Sigmoid colon (tissue), 7 donors: ENCODE results near the gene LMNTD1. TPM values are rescaled to one million over a fixed set of nuclear protein-coding genes. Genes with fewer than 3 reads are reported as not detected.

Source experiments
- DNase-seq: peaks from one replicate; pipeline ENCODE4 v3.0.0-alpha.2; 2019
- H3K27ac ChIP-seq, 4 donors: fragments of 200-600 bp; sonication (generic); one replicate each; pipeline ENCODE4 v1.5.1; 2016 to 2019; ENCODE audit warnings: mild to moderate bottlenecking in 1 of 4
- H3K27me3 ChIP-seq, 3 donors: fragments of 200-600 bp; sonication (generic); one replicate each; pipeline ENCODE4 v1.5.1; 2019; ENCODE audit warnings: mild to moderate bottlenecking in 1 of 3
- H3K36me3 ChIP-seq, 4 donors: fragments of 200-600 bp; sonication (generic); one replicate each; pipeline ENCODE4 v1.5.1; 2016 to 2019
- H3K4me1 ChIP-seq, 4 donors: fragments of 200-600 bp; sonication (generic); one replicate each; pipeline ENCODE4 v1.5.1; 2017 to 2019
- H3K4me3 ChIP-seq, 4 donors: fragments of 200-600 bp; sonication (generic); one replicate each; pipeline ENCODE4 v1.5.1; 2017 to 2019; ENCODE audit warnings: mild to moderate bottlenecking in 2 of 4, moderate library complexity in 1 of 4
- H3K9me3 ChIP-seq, 4 donors: fragments of 200-600 bp in 3 of 4; sonication (generic) in 3 of 4; one replicate each; pipeline versions ENCODE4 v1.5.1 to v1.6.1; 2013 to 2019
- CTCF ChIP-seq, 4 experiments: fragments of 450-650 bp in 3 of 4; fragments of 200-600 bp in 1 of 4; IDR thresholded peaks; one replicate each; pipeline ENCODE4 v1.5.1; 2016 to 2019; ENCODE audit warnings: antibody characterized with exemption in 4 of 4, mild to moderate bottlenecking in 3 of 4, moderate library complexity in 2 of 4
- EP300 ChIP-seq, 4 donors: sonication (generic); formaldehyde crosslinking; IDR thresholded peaks; one replicate each; pipeline ENCODE4 v1.6.1; 2017; ENCODE audit warnings: antibody characterized with exemption in 4 of 4
- POLR2A ChIP-seq, 2 donors: fragments of 450-650 bp; IDR thresholded peaks; one replicate each; pipeline ENCODE4 v1.6.1; 2016; ENCODE audit warnings: antibody characterized with exemption in 2 of 2, mild to moderate bottlenecking in 2 of 2, moderate library complexity in 2 of 2
- POLR2AphosphoS5 ChIP-seq, 4 donors: sonication (generic); formaldehyde crosslinking; IDR thresholded peaks; one replicate each; pipeline ENCODE4 v1.6.1; 2017; ENCODE audit warnings: antibody characterized with exemption in 4 of 4
- whole genome bisulfite sequencing, 2 donors: extraction: QIAGEN DNeasy Blood & Tissue Kit; methylation state at CpG; one replicate each; pipeline ENCODE4 v1.1.7; 2013; 5-methylcytosine and 5-hydroxymethylcytosine counted together
- intact Hi-C: fragments of 100-400 bp; cut with DNase I; formaldehyde crosslinking; loops from one replicate; pipeline ENCODE4 v1.15.1; 2023
- polyA plus RNA-seq, 3 donors: library from polyadenylated mRNA; stranded (reverse); fragments of 200-250 nt; gene quantifications; one replicate each; pipeline ENCODE4 v1.2.3, GENCODE V29; 2013
- total RNA-seq, 4 donors: library from RNA; depleted of rRNA; stranded (reverse); fragments of >200 nt; gene quantifications; one replicate each; pipeline ENCODE4 v1.1.0, GENCODE V29; 2016
- donor health status: healthy with polysubstance abuse.
- donor health status: Bipolar disorder and iron deficiency.
- donor health status: healthy.

LMNTD1 gene
- total and polyA plus RNA-seq, 7 donors, result 1.5 to 1.9 TPM; not detected in 5

- Histone ChIP-seq H3K27ac (no peak overlapping the region), H3K9me3 (no peaks in the 10 kb centered on the region), H3K4me3 (no peak overlapping the region), H3K36me3 (no peaks in the 10 kb centered on the region), H3K4me1 (no peaks in the 10 kb centered on the region), H3K27me3 (no peaks in the 10 kb centered on the region)
- intact Hi-C loops, result no loop called here
- DNase-seq, result no peak
- WGBS, 2 donors, result 38 to 52% methylated on average over 5 of the region's 5 CpGs
- TF ChIP-seq CTCF (IDR thresholded peaks at IDR 0.05) (no peak), POLR2A (IDR thresholded peaks at IDR 0.05) (no peak), POLR2AphosphoS5 (IDR thresholded peaks at IDR 0.05) (no peak), EP300 (IDR thresholded peaks at IDR 0.05) (no peak)
Measured at GRCh38 chr12:25482625-25483024, 70.5 kb downstream of the LMNTD1 start.

- Histone ChIP-seq H3K27me3 (no peaks in the 10 kb centered on the region), H3K27ac (no peak overlapping the region), H3K4me3 (no peak overlapping the region), H3K36me3 (no peaks in the 10 kb centered on the region), H3K9me3 (no peaks in the 10 kb centered on the region), H3K4me1 (no peaks in the 10 kb centered on the region)
- intact Hi-C loops, result no loop called here
- TF ChIP-seq POLR2A (IDR thresholded peaks at IDR 0.05) (no peak), POLR2AphosphoS5 (IDR thresholded peaks at IDR 0.05) (no peak), EP300 (IDR thresholded peaks at IDR 0.05) (no peak), CTCF (IDR thresholded peaks at IDR 0.05) (no peak)
- 96 to 98% methylated on average over 1 of the region's 1 CpG for WGBS, 2 donors
- no peak for DNase-seq
Measured at GRCh38 chr12:25480145-25480544, 72.9 kb downstream of the LMNTD1 start.

GRCh38 chr12:25477217-25477616 lies 75.9 kb downstream of the LMNTD1 start:
- H3K9me3 ChIP-seq, result no peaks in the 10 kb centered on the region
- intact Hi-C loops, result no loop called here
- 94% methylated on average over 5 of the region's 5 CpGs for WGBS, 2 donors
- no peaks in the 10 kb centered on the region for H3K27me3 ChIP-seq
- H3K27ac ChIP-seq, result no peak overlapping the region
- H3K4me1 ChIP-seq, result no peaks in the 10 kb centered on the region
- DNase-seq, result no peak
- TF ChIP-seq CTCF (IDR thresholded peaks at IDR 0.05) (no peak), EP300 (IDR thresholded peaks at IDR 0.05) (no peak)
- H3K4me3 ChIP-seq, result no peak overlapping the region
- H3K36me3 ChIP-seq, result no peaks in the 10 kb centered on the region

- H3K27me3 ChIP-seq, result no peaks in the 10 kb centered on the region
- no peak overlapping the region for H3K27ac ChIP-seq
- no peak overlapping the region for H3K4me3 ChIP-seq
- intact Hi-C loops, result no loop called here
- no peak for DNase-seq
- no peak for TF ChIP-seq EP300 (IDR thresholded peaks at IDR 0.05)
- no peak for TF ChIP-seq CTCF (IDR thresholded peaks at IDR 0.05)
- no peak for TF ChIP-seq POLR2AphosphoS5 (IDR thresholded peaks at IDR 0.05)
- TF ChIP-seq POLR2A (IDR thresholded peaks at IDR 0.05), result no peak
- H3K9me3 ChIP-seq, result no peaks in the 10 kb centered on the region
- H3K36me3 ChIP-seq, result no peaks in the 10 kb centered on the region
- H3K4me1 ChIP-seq, result no peaks in the 10 kb centered on the region
Measured at GRCh38 chr12:25472453-25472852, 80.6 kb downstream of the LMNTD1 start.

- no peaks in the 10 kb centered on the region for H3K4me1 ChIP-seq
- 67 to 71% methylated on average over 2 of the region's 2 CpGs for WGBS, 2 donors
- peak; percentile 57 to 72 (median 64) for TF ChIP-seq POLR2AphosphoS5 (IDR thresholded peaks at IDR 0.05)
- TF ChIP-seq EP300 (IDR thresholded peaks at IDR 0.05), result peak in 1 of 4 donors; percentile 12
- no peak for TF ChIP-seq POLR2A (IDR thresholded peaks at IDR 0.05)
- no peaks in the 10 kb centered on the region for H3K36me3 ChIP-seq
- intact Hi-C loops, result no loop called here
- H3K9me3 ChIP-seq, result no peaks in the 10 kb centered on the region
- DNase-seq, result no peak
- no peaks in the 10 kb centered on the region for H3K27me3 ChIP-seq
- H3K4me3 ChIP-seq, result no peak overlapping the region
- H3K27ac ChIP-seq, result peak overlapping the region in 1 of 4 donors; percentile 16
Measured at GRCh38 chr12:25469861-25470260, 83.2 kb downstream of the LMNTD1 start.
